Dedifferentiated amniotic fluid mesenchymal stem cell (primary cell): ENCODE data around the gene CYP2F1.
A peak's percentile ranks its signal among the peaks of the same experiment; 100 is the strongest.
"Not testable (repeated sequence)": the region's sequence is repeated elsewhere in the genome, so short reads cannot be mapped to it uniquely, and the experiment has no call there.

Experiments used
- DNase-seq: peaks from one replicate; pipeline ENCODE4 v3.0.0-alpha.2; 2016; ENCODE audit errors: extremely low spot score

Gene CYP2F1

GRCh38 chr19:41114132-41114531, at the start of gene CYP2F1:
TSS of gene CYP2F1 (plus strand) at chr19:41114432. CDS start at chr19:41116189, 1,757 bp downstream.
- DNase-seq = no peak

DNA sequence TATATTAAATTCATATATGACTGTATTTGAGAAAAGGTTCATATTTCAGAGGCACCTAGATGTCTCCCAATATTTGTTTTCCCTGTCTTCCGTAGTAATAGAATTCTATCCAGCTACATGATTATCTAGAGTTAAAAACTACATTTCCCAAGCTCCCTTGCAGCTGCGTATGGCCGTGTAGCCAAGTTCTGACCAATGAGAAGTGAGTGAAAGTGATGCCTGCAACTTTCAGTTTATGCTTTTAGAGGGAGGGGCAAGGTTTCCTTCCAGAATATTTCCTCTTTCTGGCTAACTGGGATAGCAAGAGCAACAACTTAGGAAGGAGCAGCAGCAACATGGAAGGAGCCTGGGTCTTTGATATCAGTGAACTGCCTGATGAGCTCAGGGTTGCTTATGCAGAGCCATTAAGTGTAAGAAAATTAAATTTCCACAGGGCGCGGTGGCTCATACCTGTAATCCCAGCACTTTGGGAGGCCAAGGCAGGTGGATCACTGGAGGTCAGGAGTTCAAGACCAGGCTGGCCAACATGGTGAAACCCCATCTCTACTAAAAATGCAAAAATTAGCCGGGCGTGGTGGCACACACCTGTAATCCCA, 49.2 kb upstream of the CYP2F1 start:
- DNase-seq = no peak

GRCh38 chr19:41076286-41076685, 37.9 kb upstream of the CYP2F1 start:
- no peak for DNase-seq

DNA sequence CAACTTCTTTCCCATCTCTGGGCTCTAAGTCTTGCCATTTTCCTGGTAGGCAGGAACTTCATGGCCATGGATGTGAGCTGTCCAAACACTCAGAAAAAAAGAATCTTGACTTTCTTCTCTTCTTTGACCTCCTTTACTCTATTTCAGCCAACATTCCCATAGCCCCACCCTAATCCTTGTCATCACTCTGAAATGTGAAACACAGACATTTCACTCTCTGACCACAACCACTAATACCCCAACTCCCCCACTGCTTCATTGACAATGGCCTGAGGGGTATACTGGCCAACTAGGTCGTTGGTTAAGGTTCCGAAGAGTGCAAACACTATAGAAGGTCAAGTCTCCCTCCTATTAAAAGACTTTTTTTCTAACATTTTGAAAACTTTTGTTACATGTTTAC, 30.7 kb upstream of the CYP2F1 start:
- DNase-seq = no peak

DNA sequence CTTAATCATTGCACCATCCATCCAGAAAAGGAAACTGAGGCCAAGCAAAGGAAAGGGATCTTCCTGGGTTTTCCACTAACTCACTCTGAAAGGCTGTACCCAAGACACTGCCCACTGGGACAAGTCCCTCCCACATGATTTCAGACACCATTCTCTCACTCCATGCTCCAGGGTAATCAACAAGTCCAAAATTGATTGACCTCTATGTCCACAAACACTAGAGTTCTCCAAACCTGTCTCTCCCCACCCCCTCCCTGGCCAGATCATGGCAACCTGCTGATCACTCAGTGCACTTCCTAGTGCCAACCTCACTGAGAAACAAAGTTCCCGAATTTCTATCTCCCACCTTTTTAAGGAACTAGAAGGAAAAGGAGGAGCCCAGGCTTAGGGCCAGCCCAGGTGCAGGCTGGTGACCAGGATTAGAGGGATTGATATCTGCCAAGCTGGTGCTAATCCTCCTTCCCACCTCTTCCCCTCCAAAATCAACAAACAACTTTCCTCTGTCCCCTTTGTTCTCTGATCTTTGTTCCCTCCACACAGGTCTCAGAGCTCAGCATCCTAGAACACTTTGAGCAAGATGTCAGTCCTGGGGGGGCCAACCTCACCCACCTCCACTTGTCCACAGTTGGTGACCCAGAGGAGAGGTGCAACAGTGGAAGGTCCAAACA, 28.4 kb upstream of the CYP2F1 start:
- DNase-seq = no peak

- DNase-seq = no peak
Measured at GRCh38 chr19:41088151-41088550, 26.1 kb upstream of the CYP2F1 start, which contains the start of gene CYP2A13. TSS of gene CYP2A13 (plus strand) at chr19:41088451. CDS start at chr19:41088472, 21 bp downstream.

DNA sequence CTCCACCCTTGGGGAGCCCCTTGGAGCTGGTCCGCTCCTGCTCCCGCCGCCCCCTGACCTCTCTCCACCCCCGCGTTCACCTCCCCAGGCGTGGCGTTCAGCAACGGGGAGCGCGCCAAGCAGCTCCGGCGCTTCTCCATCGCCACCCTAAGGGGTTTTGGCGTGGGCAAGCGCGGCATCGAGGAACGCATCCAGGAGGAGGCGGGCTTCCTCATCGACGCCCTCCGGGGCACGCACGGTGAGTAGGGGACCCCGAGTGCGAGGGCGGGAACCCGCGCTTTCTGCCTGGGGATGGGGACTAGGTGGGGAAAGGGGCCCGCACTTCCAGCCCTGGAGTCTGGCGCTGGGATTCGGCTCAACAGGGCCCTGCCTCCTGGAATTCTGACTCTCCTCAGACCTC, 24.3 kb upstream of the CYP2F1 start:
- no peak for DNase-seq

DNA sequence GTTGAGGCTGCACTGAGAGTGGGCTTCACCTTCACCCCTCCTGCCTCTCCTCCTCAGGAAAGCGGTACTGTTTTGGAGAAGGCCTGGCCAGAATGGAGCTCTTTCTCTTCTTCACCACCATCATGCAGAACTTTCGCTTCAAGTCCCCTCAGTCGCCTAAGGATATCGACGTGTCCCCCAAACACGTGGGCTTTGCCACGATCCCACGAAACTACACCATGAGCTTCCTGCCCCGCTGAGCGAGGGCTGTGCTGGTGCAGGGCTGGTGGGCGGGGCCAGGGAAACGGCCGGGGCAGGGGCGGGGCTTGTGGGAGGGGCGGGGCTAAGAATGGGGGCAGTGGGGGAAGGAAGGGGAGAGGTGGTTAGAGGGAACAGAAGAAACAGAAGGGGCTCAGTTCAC, 18.5 kb upstream of the CYP2F1 start:
- DNase-seq = no peak

DNA sequence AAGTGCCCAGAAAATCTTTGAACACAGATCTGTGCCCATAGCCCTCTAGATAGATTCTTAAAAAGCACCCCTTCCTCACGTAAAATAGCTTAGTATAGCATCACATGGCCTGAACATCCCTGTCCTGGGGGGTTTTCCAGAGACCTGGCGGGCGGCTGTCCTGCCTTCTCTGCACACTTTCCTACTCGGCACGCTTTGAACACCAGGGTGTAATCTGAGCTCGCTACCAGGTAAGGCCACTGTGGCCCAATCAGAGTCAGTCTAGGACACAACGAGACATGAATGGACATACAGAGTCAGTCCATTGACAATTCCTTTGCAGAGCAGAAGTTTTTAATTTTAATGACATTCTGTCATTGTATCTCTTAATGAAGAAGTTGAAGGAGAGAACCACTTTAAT, 17.9 kb upstream of the CYP2F1 start:
- DNase-seq = no peak

DNA sequence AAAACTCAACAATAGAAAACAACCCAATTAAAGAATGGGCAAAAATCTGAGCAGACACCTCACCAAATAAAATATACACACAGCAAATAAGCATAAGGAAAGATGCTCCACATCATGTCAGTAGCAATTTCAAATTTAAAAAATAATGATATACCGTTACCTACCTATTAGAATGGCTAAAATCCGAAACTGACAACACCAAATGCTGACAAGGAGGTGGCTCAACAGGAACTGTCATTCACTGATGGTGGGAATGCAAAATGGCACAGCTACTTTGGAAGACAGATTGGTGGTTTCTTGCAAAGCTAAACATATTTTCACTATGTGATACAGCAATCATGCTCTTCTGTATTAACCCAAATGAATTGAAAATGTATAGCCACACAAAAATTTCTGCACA, 16.9 kb upstream of the CYP2F1 start:
- DNase-seq = no peak

DNA sequence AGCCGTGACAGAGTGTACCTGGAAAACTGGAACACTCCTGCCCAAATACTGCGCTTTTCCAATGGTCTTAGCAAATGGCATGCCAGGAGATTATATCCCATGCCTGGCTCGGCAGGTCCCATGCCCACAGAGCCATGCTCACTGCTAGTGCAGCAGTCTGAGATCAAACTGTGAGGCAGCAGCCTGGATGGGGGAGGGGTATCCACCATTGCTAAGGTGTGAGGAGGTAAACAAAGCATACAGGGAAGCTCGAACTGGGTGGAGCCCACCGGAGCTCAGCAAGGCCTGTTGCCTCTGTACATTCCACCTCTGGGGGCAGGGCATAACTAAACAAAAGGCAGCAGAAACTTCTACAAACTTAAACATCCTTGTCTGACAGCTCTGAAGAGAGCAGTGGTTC, 15.5 kb upstream of the CYP2F1 start:
- DNase-seq = no peak

DNA sequence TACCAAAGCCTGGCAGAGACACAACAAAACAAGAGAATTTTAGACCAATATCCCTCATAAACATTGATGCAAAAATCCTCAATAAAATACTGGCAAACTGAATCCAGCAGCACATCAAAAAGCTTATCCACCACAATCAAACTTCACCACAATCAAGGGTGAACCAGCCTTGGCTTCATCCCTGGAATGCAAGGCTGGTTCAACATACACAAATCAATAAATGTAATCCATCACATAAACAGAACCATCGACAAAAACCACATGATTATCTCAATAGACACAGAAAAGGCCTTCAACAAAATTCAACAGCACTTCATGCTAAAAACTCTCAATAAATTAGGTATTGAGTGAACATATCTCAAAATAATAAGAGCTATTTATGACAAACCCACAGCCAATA, 12.0 kb upstream of the CYP2F1 start:
- DNase-seq = not testable (repeated sequence)

GRCh38 chr19:41106177-41106576, 8.1 kb upstream of the CYP2F1 start:
- DNase-seq = no peak

- DNase-seq = no peak
Measured at GRCh38 chr19:41111296-41111695, 2.9 kb upstream of the CYP2F1 start.

- DNase-seq = no peak
Measured at GRCh38 chr19:41111750-41112295, 2.4 kb upstream of the CYP2F1 start.

DNA sequence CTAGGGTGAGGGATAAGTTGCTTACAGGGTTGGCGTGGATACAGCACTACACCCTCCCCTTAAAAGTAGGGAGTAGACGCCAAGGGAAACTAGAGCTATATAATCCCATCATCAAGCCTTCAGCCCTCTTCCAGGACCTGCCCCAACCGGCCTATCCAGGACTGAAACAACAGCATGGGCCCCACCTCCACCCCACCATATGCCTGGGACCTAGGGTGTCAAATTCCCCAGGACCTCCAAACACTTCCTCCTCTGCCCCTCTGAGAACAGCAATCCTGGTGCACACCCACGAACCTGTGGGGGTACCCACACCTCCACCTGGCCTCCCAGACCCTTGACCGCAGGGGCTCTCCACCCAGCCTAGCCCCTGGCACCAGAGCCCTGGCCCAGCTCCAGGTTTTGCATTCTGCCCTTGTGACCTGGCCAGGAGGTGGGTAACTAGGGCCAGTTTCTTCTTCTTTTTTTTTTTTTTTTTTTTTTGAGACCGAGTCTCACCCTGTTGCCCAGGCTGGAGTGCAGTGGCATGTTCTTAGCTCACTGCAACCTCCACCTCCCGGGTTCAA, 1.4 kb upstream of the CYP2F1 start:
- DNase-seq = no peak

DNA sequence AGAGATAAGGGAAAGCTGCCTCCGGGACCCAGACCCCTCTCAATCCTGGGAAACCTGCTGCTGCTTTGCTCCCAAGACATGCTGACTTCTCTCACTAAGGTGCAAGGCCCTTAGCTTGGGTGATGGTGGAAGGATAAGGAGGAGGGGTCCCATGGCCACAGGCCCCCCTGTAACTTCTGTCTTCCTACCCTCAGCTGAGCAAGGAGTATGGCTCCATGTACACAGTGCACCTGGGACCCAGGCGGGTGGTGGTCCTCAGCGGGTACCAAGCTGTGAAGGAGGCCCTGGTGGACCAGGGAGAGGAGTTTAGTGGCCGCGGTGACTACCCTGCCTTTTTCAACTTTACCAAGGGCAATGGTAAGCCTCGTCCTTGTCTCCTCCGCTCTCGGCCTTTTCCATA, 2.0 kb downstream of the CYP2F1 start:
- DNase-seq = no peak

- DNase-seq = not testable (repeated sequence)
Measured at GRCh38 chr19:41120929-41121911, 7.0 kb downstream of the CYP2F1 start.

GRCh38 chr19:41122846-41123245, 8.6 kb downstream of the CYP2F1 start:
- DNase-seq = not testable (repeated sequence)

- DNase-seq = no peak
Measured at GRCh38 chr19:41123716-41124294, 9.6 kb downstream of the CYP2F1 start.

GRCh38 chr19:41126765-41127203, 12.6 kb downstream of the CYP2F1 start:
- DNase-seq = peak; percentile 17
